Right atrium auricular region (tissue), 2 donors: ENCODE results near the gene NMNAT2. TPM values are rescaled to one million over a fixed set of nuclear protein-coding genes. Genes with fewer than 3 reads are reported as not detected.
A peak's percentile ranks its signal among the peaks of the same experiment; 100 is the strongest.

Experiments used
- DNase-seq: peaks from one replicate; pipeline ENCODE4 v3.0.0-alpha.2; 2019; ENCODE audit warnings: low spot score
- H3K27ac ChIP-seq, 2 donors: fragments of 200-600 bp; sonication (generic); 1 replicate in 1 of 2; 2 replicates in 1 of 2; pipeline ENCODE4 v1.5.1; 2016 to 2019
- H3K27me3 ChIP-seq, 2 donors: fragments of 200-600 bp; sonication (generic); one replicate each; pipeline versions ENCODE4 v1.5.1 to v1.6.0; 2017 to 2019
- H3K36me3 ChIP-seq: fragments of 200-600 bp; sonication (generic); one replicate; pipeline ENCODE4 v1.5.1; 2016
- H3K4me1 ChIP-seq, 2 donors: fragments of 200-600 bp; sonication (generic); one replicate each; pipeline versions ENCODE4 v1.5.1 to v1.6.0; 2017 to 2019
- H3K4me3 ChIP-seq, 2 donors: fragments of 200-600 bp; sonication (generic); 1 replicate in 1 of 2; 2 replicates in 1 of 2; pipeline ENCODE4 v1.5.1; 2017 to 2019; ENCODE audit warnings: mild to moderate bottlenecking in 1 of 2, moderate library complexity in 1 of 2
- H3K9me3 ChIP-seq, 2 donors: fragments of 200-600 bp; sonication (generic); one replicate each; pipeline ENCODE4 v1.5.1; 2019
- CTCF ChIP-seq, 2 donors: fragments of 200-600 bp; sonication (generic); IDR thresholded peaks; one replicate each; pipeline ENCODE4 v1.5.1; 2019; ENCODE audit warnings: antibody characterized with exemption in 2 of 2
- total RNA-seq, 2 donors: library from RNA; depleted of rRNA; stranded (reverse); fragments of >200 nt; gene quantifications; one replicate each; pipeline ENCODE4 v1.1.0, GENCODE V29; 2016

NMNAT2 gene
- total RNA-seq, 2 donors from 2014 or later: 38.6 to 40.0 TPM

GRCh38 chr1:183234660-183235476, 183.3 kb downstream of the NMNAT2 start:
- no peaks in the 10 kb centered on the region for H3K36me3 ChIP-seq
- peak overlapping the region; percentile 22 to 37 for H3K4me3 ChIP-seq
- H3K27ac ChIP-seq: peak overlapping the region; percentile 73 to 79
- DNase-seq: peak; percentile 91
- TF ChIP-seq CTCF (IDR thresholded peaks at IDR 0.05): peak; percentile 54 to 81
- no peaks in the 10 kb centered on the region for H3K9me3 ChIP-seq
- peaks cover 0 to 9% of the 10 kb centered on the region in 2 donors for H3K4me1 ChIP-seq
- no peaks in the 10 kb centered on the region for H3K27me3 ChIP-seq

- no peak for DNase-seq
- H3K4me1 ChIP-seq: peaks cover 0 to 9% of the 10 kb centered on the region in 2 donors
- no peak overlapping the region for H3K4me3 ChIP-seq
- H3K27ac ChIP-seq: no peak overlapping the region
- no peaks in the 10 kb centered on the region for H3K27me3 ChIP-seq
- no peaks in the 10 kb centered on the region for H3K36me3 ChIP-seq
- no peaks in the 10 kb centered on the region for H3K9me3 ChIP-seq
- TF ChIP-seq CTCF (IDR thresholded peaks at IDR 0.05): no peak
Observed at GRCh38 chr1:183233113-183233512, 185.1 kb downstream of the NMNAT2 start.

- no peaks in the 10 kb centered on the region for H3K27me3 ChIP-seq
- no peaks in the 10 kb centered on the region for H3K9me3 ChIP-seq
- H3K36me3 ChIP-seq: no peaks in the 10 kb centered on the region
- H3K27ac ChIP-seq: no peak overlapping the region
- H3K4me3 ChIP-seq: no peak overlapping the region
- peaks cover 0 to 9% of the 10 kb centered on the region in 2 donors for H3K4me1 ChIP-seq
- no peak for DNase-seq
- TF ChIP-seq CTCF (IDR thresholded peaks at IDR 0.05): no peak
Observed at GRCh38 chr1:183231545-183231944, 186.6 kb downstream of the NMNAT2 start.

GRCh38 chr1:183230413-183230812, 187.8 kb downstream of the NMNAT2 start:
- peaks cover 0 to 9% of the 10 kb centered on the region in 2 donors for H3K4me1 ChIP-seq
- no peaks in the 10 kb centered on the region for H3K36me3 ChIP-seq
- no peaks in the 10 kb centered on the region for H3K9me3 ChIP-seq
- no peaks in the 10 kb centered on the region for H3K27me3 ChIP-seq
- DNase-seq: no peak
- H3K27ac ChIP-seq: no peak overlapping the region
- no peak overlapping the region for H3K4me3 ChIP-seq
- no peak for TF ChIP-seq CTCF (IDR thresholded peaks at IDR 0.05)

- no peak for TF ChIP-seq CTCF (IDR thresholded peaks at IDR 0.05)
- no peaks in the 10 kb centered on the region for H3K4me1 ChIP-seq
- no peak overlapping the region for H3K4me3 ChIP-seq
- H3K27me3 ChIP-seq: no peaks in the 10 kb centered on the region
- H3K36me3 ChIP-seq: no peaks in the 10 kb centered on the region
- DNase-seq: peak; percentile 52
- H3K27ac ChIP-seq: no peak overlapping the region
- no peaks in the 10 kb centered on the region for H3K9me3 ChIP-seq
Observed at GRCh38 chr1:183228347-183229220, 189.6 kb downstream of the NMNAT2 start.
